ENCODE results near the gene LAIR1.
"Not testable (repeated sequence)": the region's sequence is repeated elsewhere in the genome, so short reads cannot be mapped to it uniquely, and the experiment has no call there.

LAIR1 gene

DNA sequence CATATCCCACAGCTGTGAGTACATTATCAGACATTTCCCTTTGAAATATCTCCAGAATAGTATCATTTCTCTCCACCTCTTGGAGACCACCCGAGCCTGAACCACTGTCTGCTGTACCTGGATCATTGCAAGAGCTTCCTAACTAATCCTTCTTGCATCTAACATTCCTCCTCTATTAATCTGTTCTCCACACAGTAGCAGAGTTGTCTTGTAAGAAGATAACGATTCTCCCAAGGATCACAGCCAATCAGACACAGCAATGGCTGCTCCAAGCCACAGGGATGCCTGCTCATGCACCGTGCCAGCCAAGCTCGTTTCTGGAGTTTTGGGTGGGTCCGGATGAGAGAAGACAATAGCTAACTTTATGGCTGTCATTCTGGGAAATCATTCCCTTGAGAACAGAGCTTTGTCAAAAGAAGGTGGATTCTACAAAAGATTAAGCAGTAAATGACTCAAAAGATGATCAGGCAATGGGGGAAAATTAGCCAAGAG is 14.5 kb upstream of the LAIR1 start:
- DNase-seq (ENCODE audit: insufficient read length, low spot score), result no peak
- no peak for FAIRE-seq
- TF ChIP-seq, protein P1, sequence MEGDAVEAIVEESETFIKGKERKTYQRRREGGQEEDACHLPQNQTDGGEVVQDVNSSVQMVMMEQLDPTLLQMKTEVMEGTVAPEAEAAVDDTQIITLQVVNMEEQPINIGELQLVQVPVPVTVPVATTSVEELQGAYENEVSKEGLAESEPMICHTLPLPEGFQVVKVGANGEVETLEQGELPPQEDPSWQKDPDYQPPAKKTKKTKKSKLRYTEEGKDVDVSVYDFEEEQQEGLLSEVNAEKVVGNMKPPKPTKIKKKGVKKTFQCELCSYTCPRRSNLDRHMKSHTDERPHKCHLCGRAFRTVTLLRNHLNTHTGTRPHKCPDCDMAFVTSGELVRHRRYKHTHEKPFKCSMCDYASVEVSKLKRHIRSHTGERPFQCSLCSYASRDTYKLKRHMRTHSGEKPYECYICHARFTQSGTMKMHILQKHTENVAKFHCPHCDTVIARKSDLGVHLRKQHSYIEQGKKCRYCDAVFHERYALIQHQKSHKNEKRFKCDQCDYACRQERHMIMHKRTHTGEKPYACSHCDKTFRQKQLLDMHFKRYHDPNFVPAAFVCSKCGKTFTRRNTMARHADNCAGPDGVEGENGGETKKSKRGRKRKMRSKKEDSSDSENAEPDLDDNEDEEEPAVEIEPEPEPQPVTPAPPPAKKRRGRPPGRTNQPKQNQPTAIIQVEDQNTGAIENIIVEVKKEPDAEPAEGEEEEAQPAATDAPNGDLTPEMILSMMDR (IDR thresholded peaks at IDR 0.05; ENCODE audit: insufficient read depth, missing control alignments), result no peak

DNA sequence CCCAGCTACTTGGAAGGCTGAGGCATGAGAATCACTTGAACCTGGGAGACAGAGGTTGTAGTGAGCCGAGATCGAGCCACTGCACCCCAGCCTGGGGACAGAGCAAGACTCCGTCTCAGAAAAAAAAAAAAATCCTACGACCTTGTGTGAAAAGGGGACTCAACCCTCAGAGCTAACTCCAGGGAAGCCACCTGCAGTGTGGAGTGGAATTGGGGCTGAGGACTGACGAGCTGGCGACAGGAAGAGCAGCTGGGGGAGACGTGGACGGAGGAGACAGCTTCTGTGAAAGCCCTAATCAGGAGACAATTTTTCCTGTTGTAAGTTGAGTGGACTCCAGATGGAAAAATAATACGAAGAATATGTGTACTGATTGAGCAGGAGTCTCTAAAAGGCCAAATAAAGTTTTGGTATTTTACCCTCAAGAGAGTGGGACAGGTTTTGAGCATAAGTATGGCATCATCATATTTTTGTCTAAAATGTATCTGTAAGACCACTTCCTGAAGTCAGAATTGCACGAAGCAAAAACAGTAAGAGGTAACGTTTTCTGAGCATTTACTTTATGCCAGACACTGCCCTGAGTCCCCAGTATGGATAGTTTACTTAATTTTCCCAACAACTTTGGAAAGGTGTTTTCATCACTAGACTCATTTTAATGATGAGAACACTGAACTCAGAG is 12.0 kb upstream of the LAIR1 start:
- FAIRE-seq (no peak), DNase-seq (ENCODE audit: insufficient read length, low spot score) (no peak)
- TF ChIP-seq, protein P1 (IDR thresholded peaks at IDR 0.05; ENCODE audit: insufficient read depth, missing control alignments), result no peak

DNA sequence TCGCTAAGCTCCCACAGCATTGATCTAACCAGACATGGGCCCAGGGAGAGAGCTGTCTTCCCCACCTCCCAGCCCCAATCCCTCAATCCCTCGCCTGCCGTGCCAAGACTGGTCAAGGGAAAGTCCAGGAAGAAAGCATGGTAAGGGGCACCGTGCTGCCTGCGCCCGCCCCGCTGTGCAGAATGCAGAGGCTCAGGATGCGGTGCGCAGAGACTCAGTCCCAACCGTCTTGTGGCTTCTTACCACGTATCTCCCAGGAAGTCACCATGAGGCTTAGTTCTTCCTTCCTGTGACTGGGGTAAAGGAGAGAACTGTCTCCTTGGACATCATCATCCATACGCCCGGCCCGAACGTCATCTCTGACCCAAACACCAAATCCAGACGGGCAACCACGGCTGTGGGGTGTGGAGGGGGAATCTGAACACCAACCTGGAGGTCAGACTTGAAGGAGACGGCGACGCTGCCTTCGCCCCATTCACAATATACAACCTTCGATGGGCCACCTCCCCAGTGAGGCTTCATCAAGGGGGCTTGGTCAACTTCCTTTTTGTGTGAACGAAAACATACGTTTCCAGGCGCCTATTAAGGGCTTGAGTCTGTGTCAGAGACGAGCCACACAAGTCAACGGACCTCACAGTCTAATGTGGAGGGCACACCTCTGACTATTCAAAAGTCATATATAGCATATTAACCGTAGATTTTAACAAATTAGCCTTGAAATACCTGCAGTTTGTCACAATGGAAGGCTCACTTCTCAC is 10.6 kb upstream of the LAIR1 start:
- not testable (repeated sequence) for DNase-seq (ENCODE audit: insufficient read length, low spot score); FAIRE-seq

DNA sequence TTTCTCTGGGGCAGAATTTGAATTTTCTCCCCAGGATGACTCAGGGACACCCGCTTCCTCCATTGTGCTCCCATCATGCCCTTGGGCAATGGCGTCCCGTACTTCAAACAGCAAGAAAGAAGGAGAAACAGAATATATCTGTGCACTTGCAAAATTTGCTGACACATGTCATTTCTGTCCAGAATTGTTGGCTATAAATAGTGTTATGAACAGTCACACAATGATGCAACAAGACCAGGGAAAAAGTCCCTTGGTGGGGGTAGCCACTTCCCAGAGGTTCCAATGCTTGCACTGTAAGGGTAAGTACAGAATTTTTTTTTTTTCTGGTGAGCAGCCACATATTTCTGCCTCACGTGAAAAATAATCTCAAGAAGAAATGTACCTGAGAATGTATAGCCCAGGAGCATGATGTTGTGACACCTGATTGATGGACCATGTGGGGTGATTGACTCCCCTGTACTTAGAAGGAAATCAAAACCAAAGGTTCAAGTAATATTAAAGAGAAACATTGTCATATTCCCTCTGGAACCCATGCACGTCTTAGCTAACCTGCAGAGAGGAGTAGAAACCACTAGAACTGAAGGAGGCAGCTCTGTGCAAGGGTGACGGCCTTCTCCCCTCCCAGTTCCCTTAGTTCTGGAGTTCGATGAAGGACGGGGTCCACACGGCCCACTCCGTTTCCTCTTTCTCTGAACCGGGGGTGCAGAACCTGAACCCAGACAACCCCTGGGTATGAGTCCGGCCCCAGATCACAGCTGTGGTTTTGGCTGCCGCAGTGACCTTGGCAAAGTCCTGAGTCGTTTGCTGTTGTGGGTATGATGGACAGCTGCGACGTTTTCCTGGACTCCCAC is 9.3 kb upstream of the LAIR1 start:
- TF ChIP-seq, protein P1 (IDR thresholded peaks at IDR 0.05; ENCODE audit: insufficient read depth, missing control alignments), result no peak
- FAIRE-seq (no peak), DNase-seq (ENCODE audit: insufficient read length, low spot score) (no peak)

DNA sequence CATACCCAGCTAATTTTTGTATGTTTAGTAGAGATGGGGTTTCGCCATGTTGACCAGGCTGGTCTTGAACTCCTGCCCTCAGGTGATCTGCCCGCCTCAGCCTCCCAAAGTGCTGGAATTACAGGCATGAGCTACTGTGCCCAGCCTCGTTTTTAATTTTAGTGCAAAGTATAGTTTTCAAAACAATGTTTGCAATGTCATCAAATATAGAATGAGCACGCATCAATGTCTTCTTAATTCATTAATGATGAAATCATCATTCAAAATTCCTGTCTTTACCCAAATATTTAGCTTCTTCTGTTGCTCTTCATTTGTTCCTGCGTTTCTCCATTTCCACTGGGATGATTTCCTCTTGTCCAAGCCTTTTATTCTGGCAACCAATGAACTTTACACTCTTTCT is 6.7 kb upstream of the LAIR1 start:
- FAIRE-seq; DNase-seq (ENCODE audit: insufficient read length, low spot score): not testable (repeated sequence)

DNA sequence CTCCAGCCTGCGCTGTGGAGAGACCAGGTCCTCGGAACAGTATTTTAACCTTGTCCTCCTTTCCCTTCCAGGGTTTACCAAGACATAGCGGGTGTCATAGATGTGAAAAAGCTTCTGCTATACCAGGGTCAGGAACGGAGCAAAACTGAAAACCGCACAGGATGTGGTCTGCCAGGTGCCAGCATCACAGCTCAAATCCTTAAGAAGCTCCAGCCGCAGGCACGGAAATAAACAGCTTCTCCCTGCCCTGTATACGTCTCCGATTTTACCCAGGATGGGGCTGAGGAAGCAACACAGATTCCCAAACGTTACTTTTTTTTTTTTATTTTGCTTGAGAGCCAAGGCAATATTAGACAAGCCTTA is 5.7 kb upstream of the LAIR1 start:
- not testable (repeated sequence) for DNase-seq (ENCODE audit: insufficient read length, low spot score); FAIRE-seq

DNA sequence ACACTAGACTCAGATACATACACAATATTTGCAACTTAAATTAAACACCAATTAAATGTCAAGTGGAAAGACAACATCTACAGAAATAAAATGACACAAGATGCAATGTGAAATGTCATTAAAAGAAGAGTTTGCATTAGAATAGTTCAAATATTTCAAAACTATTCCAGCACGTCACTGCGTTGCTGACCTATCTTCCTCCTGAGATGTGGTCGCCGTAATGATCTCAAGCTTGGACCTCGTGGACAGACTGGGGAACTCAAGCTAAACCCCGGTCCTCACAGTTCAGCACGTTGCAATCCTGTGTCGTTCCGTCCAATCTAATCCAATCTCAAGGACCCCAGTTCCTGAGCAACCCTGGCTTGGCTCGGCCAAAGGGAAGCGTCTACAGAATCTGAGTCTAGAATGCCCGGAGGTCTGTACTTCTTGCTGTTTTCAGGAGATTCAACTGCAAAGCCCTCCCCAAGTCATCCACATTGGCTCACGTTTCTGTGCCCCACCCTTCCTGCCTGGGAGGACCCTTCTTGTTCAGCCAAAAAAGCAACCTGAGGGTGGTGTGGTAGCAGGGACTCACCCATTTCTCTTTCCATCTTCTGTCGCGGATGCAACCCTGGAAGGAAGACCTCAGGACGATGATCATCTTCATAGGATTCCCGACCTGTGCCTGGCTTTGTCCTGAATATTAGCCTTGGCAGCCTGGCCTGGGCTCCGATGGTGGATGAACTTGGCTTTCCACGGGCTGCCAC is 5.1 kb upstream of the LAIR1 start:
- not testable (repeated sequence) for FAIRE-seq; DNase-seq (ENCODE audit: insufficient read length, low spot score)

DNA sequence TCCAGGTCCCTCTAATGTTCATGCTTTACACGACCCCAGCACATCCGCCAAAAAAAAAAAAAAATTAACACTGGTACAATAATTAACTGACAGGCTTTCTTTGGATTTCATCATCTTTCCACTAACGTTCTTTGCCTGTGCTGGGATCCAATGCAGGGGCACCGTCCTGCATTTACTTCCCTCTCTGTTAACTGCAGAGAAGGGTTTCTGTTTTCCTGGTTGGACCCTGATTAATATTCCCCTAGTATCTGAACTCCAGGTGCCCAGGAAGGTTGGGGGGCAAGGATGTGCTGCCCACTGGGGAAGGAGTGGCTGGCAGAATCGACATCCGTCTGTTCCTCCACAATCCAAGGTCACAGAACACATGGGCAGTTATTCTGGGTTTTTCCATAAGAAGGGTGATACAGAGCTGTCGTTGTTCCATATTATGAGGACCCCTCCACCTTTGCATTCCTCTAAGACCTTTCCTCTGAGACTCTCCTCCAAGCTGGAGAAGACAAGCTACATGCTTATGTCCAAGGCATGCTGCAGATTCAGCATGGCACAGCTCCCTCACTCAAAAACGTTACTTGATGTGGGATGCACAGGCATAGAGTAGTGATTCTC is 4.5 kb upstream of the LAIR1 start:
- DNase-seq (ENCODE audit: insufficient read length, low spot score) (no peak), FAIRE-seq (no peak)
- TF ChIP-seq, protein P1 (IDR thresholded peaks at IDR 0.05; ENCODE audit: insufficient read depth, missing control alignments), result no peak
